Spleen (tissue), 11 donors: ENCODE data around the gene PDLIM4. TPM values are rescaled to one million over a fixed set of nuclear protein-coding genes. Genes with fewer than 3 reads are reported as not detected.
A peak's percentile ranks its signal among the peaks of the same experiment; 100 is the strongest.

ENCODE experiments used
- DNase-seq: peaks from one replicate; pipeline ENCODE4 v3.0.0-alpha.2; 2020
- H3K27ac ChIP-seq, 8 donors: fragments of 200-600 bp; sonication (generic) in 7 of 8; 1 replicate in 4 of 8; 2 replicates in 4 of 8; pipeline versions ENCODE4 v1.5.0 to v1.8.0; 2016 to 2021; ENCODE audit warnings: inconsistent platforms in 4 of 8, mild to moderate bottlenecking in 4 of 8, moderate library complexity in 1 of 8
- H3K27me3 ChIP-seq, 7 donors: fragments of 200-600 bp; sonication (generic) in 6 of 7; replicated peaks in 1 of 7; 1 replicate in 4 of 7; 2 replicates in 3 of 7; pipeline versions ENCODE4 v1.5.0 to v1.8.0; 2016 to 2021; ENCODE audit warnings: inconsistent platforms in 3 of 7, mild to moderate bottlenecking in 1 of 7
- H3K36me3 ChIP-seq, 6 donors: fragments of 200-600 bp; sonication (generic) in 5 of 6; 1 replicate in 4 of 6; 2 replicates in 2 of 6; pipeline versions ENCODE4 v1.5.0 to v1.8.0; 2016 to 2021; ENCODE audit warnings: inconsistent platforms in 2 of 6
- H3K4me1 ChIP-seq, 6 donors: fragments of 200-600 bp; sonication (generic) in 5 of 6; 1 replicate in 3 of 6; 2 replicates in 3 of 6; pipeline versions ENCODE4 v1.5.0 to v1.8.0; 2016 to 2021; ENCODE audit warnings: inconsistent platforms in 3 of 6
- H3K4me3 ChIP-seq, 8 donors: fragments of 200-600 bp; sonication (generic) in 7 of 8; 1 replicate in 4 of 8; 2 replicates in 4 of 8; pipeline versions ENCODE4 v1.5.0 to v1.8.0; 2016 to 2021; ENCODE audit warnings: inconsistent platforms in 4 of 8, mild to moderate bottlenecking in 4 of 8, moderate library complexity in 2 of 8
- H3K9me3 ChIP-seq, 8 donors: fragments of 200-600 bp; sonication (generic) in 7 of 8; 1 replicate in 4 of 8; 2 replicates in 4 of 8; pipeline versions ENCODE4 v1.5.0 to v1.8.0; 2016 to 2021; ENCODE audit warnings: inconsistent platforms in 4 of 8
- POLR2A ChIP-seq, 3 donors: fragments of 450-650 bp; IDR thresholded peaks; one replicate each; pipeline ENCODE4 v1.5.1; 2017; ENCODE audit warnings: antibody characterized with exemption in 3 of 3, mild to moderate bottlenecking in 1 of 3
- POLR2AphosphoS5 ChIP-seq, 3 donors: sonication (generic); formaldehyde crosslinking; IDR thresholded peaks; one replicate each; pipeline ENCODE4 v1.5.1; 2017; ENCODE audit warnings: antibody characterized with exemption in 3 of 3
- WGBS, 5 donors: extraction: QIAGEN DNeasy Blood & Tissue Kit in 3 of 5; methylation state at CpG; one replicate each; pipeline versions ENCODE4 v1.1.5 to v1.1.7; 2013 to 2018; 5-methylcytosine and 5-hydroxymethylcytosine counted together
- intact Hi-C: fragments of 100-400 bp; cut with DNase I; formaldehyde crosslinking; loops from one replicate; pipeline ENCODE4 v1.15.0; 2023; ENCODE audit warnings: low total_unique reads
- polyA plus RNA-seq, 3 donors: library from polyadenylated mRNA; stranded (reverse); fragments of 200-250 nt; gene quantifications; one replicate each; pipeline ENCODE4 v1.2.1, GENCODE V29; 2013
- total RNA-seq, 7 donors: library from RNA; depleted of rRNA in 3 of 7; stranded (reverse); fragments of >200 nt in 3 of 7; fragmentation: NEBNext Ultra II Directional in 4 of 7; extraction: Animal tissue kit (Norgen Biotek cat#: 25700) in 4 of 7; gene quantifications; one replicate each; pipeline versions ENCODE4 v1.1.0 to v1.2.1, GENCODE V29; 2016 to 2021
- TF ChIP-seq, protein P1 (sequence below), 11 experiments: fragments of 200-600 bp in 7 of 11; fragments of 450-650 bp in 4 of 11; sonication (generic) in 4 of 11; IDR thresholded peaks in 8 of 11; conservative IDR thresholded peaks in 3 of 11; 1 replicate in 7 of 11; 2 replicates in 4 of 11; pipeline versions ENCODE4 v1.4.0 to v1.8.0; 2016 to 2021; ENCODE audit warnings: antibody characterized with exemption in 11 of 11, inconsistent platforms in 4 of 11, mild to moderate bottlenecking in 1 of 11
- donor health status: healthy with polysubstance abuse.
- donor health status: DM: no; HTN: no; CAD: no; lungs with moderate emphysema.
- donor health status: DM: no; HTN: no; CAD: no.
- donor health status: Bipolar disorder and iron deficiency.
- donor health status: healthy.
- donor health status: DM: no; HTN: no; CAD: no.
- donor health status: DM: yes; HTN: yes; CAD: no.

Gene PDLIM4
- total and polyA plus RNA-seq, 10 donors: 3.5 to 17.4 (median 9.0) TPM

DNA sequence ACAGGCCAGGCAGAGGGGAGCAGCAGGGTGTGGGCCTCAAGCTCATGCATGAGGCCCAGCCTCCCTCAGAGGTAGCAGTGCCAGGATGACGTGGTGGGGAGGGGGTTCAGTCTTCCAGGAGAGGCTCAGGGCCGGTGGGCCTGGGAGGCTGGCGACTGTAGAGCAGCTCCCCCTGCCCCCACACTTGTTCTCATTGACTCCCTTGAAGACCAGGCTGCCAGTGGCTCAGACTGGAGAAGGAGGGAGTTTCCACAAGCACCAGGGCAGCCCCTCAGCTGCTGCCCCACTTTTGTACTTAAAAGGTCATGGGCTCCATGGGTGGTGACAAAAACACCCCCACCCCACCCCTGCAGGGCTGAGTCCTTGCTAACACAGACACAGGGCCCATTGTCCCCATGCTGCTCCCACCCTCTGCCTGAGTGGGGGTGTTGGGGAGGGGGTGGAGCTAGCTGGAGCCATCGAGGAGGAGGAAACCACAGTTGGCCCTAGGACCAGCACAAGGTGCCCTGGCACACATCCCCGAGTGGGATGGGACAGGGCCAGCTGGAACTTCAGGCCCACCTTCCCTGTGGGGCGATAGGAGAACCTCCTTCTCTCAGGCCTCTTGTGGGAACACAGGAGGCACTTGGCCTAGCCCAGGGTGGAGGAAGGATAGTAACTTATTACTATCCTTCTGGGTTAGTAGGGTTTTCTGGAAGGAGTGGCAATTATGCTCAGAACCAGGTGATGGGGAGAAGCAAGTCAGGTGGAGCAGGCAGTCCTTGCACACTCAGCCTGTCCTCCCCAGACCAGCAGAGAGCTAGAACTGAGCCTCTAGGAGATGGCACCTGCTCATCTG lies 10.7 kb downstream of the PDLIM4 start:
- Histone ChIP-seq H3K27me3 (peaks cover 0 to 4% (median 0%) of the 10 kb centered on the region in 7 donors), H3K27ac (no peak overlapping the region), H3K4me3 (no peak overlapping the region), H3K4me1 (peaks cover 3 to 49% (median 19%) of the 10 kb centered on the region in 6 donors), H3K36me3 (no peaks in the 10 kb centered on the region), H3K9me3 (no peaks in the 10 kb centered on the region)
- intact Hi-C loops: no loop called here
- 69 to 76% (median 72%) methylated on average over 2 to 6 of the region's 6 CpGs for WGBS, 5 donors
- peak; percentile 58 for DNase-seq
- TF ChIP-seq, protein P1, sequence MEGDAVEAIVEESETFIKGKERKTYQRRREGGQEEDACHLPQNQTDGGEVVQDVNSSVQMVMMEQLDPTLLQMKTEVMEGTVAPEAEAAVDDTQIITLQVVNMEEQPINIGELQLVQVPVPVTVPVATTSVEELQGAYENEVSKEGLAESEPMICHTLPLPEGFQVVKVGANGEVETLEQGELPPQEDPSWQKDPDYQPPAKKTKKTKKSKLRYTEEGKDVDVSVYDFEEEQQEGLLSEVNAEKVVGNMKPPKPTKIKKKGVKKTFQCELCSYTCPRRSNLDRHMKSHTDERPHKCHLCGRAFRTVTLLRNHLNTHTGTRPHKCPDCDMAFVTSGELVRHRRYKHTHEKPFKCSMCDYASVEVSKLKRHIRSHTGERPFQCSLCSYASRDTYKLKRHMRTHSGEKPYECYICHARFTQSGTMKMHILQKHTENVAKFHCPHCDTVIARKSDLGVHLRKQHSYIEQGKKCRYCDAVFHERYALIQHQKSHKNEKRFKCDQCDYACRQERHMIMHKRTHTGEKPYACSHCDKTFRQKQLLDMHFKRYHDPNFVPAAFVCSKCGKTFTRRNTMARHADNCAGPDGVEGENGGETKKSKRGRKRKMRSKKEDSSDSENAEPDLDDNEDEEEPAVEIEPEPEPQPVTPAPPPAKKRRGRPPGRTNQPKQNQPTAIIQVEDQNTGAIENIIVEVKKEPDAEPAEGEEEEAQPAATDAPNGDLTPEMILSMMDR (IDR thresholded peaks at IDR 0.05 in 8 of 11, conservative IDR thresholded peaks at IDR 0.05 in 3 of 11): no peak
- TF ChIP-seq POLR2A (IDR thresholded peaks at IDR 0.05): no peak
- TF ChIP-seq POLR2AphosphoS5 (IDR thresholded peaks at IDR 0.05): no peak

DNA sequence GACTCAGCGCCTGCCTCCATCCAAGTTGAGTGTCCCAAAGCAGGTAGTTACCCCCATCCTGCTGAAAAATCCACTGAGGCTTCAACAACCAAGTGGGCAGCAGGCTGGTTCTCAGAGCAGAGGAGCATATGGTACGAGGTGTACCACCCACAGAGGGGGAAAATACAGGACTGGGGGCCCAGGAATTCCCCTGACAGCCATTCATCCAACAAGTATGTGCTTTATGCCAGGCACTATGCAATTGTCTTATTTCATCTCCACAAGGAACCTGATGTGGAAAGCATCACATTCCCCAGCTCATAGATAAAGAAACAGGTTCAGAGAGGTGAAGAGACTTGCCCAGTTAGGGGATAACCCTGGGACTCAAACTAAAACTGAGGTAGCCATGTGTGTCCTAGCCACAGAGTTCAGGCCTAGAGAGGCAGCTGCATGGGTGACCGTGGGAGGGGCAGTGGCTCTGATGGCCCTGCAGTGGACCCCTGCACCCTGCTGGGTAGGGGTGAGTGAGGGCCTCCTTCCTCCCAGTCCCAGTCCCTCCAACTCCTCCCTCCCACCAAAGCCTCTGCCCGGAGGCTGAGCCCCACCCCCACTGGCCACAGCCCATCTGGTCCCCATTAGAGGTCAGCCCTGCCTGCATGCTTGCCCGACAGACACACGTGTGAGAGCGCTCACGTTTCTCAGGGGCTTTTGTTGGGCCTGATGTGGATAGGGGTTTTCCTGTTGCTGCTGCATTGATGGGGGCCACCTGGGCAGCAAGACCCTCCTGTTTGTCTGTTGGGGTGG lies 11.5 kb downstream of the PDLIM4 start:
- Histone ChIP-seq H3K36me3 (no peaks in the 10 kb centered on the region), H3K27me3 (peaks cover 0 to 10% (median 0%) of the 10 kb centered on the region in 7 donors), H3K4me3 (no peak overlapping the region), H3K9me3 (no peaks in the 10 kb centered on the region), H3K4me1 (peaks cover 3 to 41% (median 15%) of the 10 kb centered on the region in 6 donors), H3K27ac (no peak overlapping the region)
- DNase-seq: peak; percentile 67
- 52 to 85% (median 75%) methylated on average over 7 to 8 of the region's 8 CpGs for WGBS, 5 donors
- intact Hi-C loops: no loop called here
- TF ChIP-seq POLR2A (IDR thresholded peaks at IDR 0.05): no peak
- TF ChIP-seq POLR2AphosphoS5 (IDR thresholded peaks at IDR 0.05): no peak
- TF ChIP-seq, protein P1 (IDR thresholded peaks at IDR 0.05 in 8 of 11, conservative IDR thresholded peaks at IDR 0.05 in 3 of 11): no peak

DNA sequence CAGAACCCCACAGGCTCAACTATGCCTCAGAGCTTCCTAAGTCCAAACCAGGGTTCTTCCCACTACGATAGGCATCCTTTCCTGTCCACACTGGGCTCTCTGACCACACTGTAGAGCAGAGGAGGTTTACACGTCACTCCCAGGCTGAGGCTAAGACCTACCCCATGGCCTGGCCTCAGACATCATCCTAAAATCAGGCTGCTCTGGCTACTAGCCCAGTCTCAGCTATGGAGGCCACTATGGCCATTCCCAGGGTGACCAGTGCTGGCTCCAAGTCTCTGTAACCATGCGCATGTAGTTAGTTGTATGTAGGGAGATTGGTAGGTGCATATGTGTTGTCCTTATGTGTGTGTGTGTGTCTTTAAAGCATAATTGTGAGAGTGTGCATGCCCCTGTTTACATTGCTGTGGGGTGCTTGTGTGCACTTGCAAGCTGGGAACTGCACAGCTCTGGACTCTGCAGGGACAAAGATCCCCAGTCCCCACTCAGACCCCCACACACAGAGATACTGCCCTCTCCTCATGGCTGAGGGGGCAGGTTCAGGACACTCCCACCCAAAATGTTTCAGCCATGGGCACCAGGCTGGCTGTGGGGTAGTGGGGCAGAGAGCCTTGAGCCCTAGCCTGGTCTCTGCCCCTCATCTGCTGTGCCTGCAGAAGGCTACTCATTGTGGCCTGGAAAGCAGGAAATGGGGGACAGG lies 12.3 kb downstream of the PDLIM4 start:
- Histone ChIP-seq H3K36me3 (no peaks in the 10 kb centered on the region), H3K4me3 (no peak overlapping the region), H3K4me1 (peaks cover 3 to 32% (median 14%) of the 10 kb centered on the region in 6 donors), H3K9me3 (no peaks in the 10 kb centered on the region), H3K27me3 (peaks cover 0 to 15% (median 0%) of the 10 kb centered on the region in 7 donors), H3K27ac (no peak overlapping the region)
- intact Hi-C loops: no loop called here
- WGBS, 5 donors: 85 to 92% (median 87%) methylated on average over 3 of the region's 3 CpGs
- DNase-seq: peak; percentile 22
- TF ChIP-seq, protein P1 (IDR thresholded peaks at IDR 0.05 in 8 of 11, conservative IDR thresholded peaks at IDR 0.05 in 3 of 11): no peak
- TF ChIP-seq POLR2AphosphoS5 (IDR thresholded peaks at IDR 0.05) (no peak), POLR2A (IDR thresholded peaks at IDR 0.05) (no peak)
